ENCODE results near the gene TRIM62.

TRIM62 gene

DNA sequence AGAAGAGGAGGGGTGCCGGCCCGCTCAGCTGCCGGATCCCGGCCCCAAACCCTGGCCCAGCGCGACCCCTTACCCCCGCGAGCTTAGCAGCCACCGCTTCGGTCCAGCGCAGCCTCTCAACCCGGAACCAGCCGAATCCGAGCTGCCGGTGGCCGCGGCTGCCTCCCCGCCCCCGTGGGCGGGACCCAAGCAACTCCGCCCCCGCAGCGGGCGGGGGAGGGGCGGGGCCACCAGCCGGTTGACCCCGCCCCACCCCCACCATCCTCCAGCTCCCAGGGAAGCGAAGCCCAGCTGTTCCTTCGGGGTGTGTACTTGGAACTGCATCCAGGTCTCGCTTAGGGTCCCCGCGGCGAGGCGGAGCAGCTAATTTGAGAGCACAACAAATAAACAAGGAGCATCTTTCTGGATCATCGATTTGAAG lies at the start of gene TRIM62:
Gene TRIM62, minus strand, starts transcription at position 123 of the 421 bp plus-strand sequence. CDS start 611 bp downstream, outside the sequence.
- peak; percentile 83 for DNase-seq

- DNase-seq = no peak
These were observed 49.3 kb upstream of the TRIM62 start for GRCh38 chr1:33231166-33231565.

- no peak for DNase-seq
These were observed 47.2 kb upstream of the TRIM62 start for GRCh38 chr1:33228935-33229487.

DNA sequence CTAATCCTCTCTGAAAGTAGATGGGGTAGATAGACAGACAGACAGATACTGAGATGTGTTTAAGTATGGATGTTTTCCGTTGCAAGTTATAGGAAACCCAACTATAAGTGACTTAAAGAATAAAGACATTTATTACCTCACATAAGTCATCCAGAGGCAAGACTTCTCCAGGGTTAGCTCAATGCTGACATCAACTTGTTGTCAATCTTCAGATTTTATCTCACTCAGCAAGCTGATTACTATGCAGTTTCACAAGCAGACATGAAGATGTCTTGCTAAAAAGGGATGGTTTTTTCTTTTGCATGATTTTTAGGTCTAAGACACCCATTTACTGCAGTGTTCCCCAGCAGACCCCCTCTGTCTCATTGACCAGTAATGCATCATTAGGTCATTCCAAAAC lies 43.7 kb upstream of the TRIM62 start:
- no peak for DNase-seq

GRCh38 chr1:33224166-33224707 lies 42.4 kb upstream of the TRIM62 start:
- DNase-seq = no peak

DNA sequence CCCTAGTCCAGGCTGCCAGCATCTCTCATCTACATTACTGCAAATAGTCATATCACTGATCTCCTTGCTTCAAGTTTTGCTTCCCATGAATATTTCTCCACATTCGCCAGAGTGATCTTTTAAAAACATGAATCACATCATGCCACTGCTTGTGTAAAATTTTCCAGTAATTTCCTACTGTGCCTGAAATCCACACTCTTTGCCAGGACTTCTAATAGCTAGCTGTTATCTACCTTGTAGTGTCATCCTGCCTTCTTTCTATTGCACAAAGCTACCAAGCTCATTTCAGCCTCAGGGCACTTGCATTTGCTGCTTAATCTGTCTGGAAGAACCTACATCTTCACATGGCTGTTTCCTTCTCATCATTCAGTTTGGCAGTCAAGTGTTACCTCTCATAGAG lies 40.5 kb upstream of the TRIM62 start:
- no peak for DNase-seq

DNA sequence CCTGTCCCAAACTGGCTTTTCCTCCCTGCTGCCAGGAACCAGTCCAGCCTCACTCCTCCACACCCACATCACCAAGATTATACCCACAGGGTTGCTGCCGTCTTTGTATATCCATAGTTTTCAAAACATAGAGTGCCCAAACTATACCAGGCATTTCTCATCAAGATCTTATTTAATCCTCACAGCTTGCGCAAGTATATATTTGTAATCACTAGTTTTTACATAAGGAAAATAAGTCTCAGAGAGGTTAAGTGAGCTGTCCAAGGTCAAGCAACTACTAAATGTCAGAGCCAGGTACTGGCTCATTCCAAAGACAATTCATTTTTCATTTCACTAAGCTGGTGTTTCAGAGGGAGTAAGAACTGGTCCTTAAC lies 39.5 kb upstream of the TRIM62 start:
- DNase-seq = no peak

- DNase-seq = no peak
These were observed 39.0 kb upstream of the TRIM62 start for GRCh38 chr1:33220676-33221384.

- DNase-seq = no peak
These were observed 38.2 kb upstream of the TRIM62 start for GRCh38 chr1:33219886-33220661.

GRCh38 chr1:33211972-33212371 lies 30.1 kb upstream of the TRIM62 start:
- DNase-seq = no peak

GRCh38 chr1:33206340-33206739 lies 24.5 kb upstream of the TRIM62 start:
- DNase-seq = no peak

DNA sequence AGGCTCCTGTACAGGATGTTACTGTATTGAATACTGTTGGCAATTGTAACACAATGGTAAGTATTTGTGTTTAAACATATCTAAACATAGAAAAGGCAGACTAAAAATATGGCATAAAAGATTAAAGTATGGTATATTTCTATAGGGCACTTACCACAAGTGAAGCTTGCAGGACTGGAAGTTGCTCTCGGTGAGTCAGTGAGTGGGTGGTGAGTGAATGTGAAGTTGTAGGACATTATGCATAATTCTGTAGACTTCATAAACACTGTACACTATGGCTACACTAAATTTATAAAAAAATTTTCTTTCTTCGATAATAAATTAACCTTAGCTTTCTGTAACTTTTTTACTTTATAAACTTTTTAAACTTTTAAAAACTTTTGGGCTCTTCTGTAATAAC lies 13.7 kb upstream of the TRIM62 start:
- DNase-seq = no peak

GRCh38 chr1:33191731-33192275 lies 10.0 kb upstream of the TRIM62 start:
- DNase-seq = no peak

DNA sequence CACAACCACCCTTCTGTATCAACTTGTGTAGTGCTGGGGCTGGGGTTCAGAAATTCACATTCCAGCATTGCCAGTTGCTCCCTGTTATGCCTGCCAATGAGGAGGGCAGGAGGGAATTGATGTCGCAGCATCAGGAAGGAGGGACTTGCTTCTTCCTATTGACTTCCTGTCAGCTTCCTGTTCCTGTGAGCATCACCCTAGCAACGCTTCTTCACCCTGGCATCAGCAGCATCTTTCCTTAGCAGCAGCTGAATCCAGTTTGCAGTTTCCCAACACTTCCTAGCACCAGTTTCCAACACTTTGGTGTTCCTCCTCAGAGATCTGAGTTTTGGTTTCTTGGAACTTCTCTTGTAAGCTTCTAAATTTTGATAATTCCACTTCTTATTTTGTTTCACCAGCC lies 8.9 kb upstream of the TRIM62 start:
- no peak for DNase-seq

DNA sequence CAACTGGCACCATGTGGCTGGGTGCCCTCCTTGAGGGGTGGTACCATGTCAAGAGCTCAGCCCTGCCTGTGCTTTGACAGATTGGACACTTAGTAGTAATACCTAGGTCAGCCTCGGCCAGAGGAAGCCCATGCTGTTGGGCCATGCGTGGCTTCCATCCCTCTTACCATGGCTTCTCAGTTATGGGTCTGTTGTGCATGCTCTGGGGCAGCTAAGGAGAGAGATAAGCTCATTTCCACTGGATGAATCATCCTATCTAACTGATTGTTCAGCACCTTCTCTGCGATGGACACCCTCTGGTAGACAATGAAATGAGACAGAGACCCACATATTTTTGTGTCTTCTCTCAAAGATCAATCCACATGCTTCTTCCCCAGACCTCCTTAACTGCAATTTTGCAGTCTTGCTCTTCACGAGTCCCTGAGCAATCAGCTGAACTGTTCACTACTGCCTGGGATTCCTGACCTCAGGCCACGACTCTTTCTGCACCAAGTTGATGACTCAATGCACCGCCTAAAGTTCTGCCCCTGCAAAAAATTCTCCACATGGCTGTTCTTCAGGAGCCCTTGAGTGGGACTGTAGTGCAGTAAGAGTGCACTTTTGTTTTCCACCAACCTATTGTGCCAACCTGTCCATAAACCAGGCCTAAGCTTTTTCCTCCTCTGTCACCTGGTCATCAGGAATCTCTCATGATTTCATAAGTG lies 6.9 kb upstream of the TRIM62 start:
- DNase-seq = no peak

GRCh38 chr1:33186936-33187335 lies 5.1 kb upstream of the TRIM62 start:
- DNase-seq = no peak

DNA sequence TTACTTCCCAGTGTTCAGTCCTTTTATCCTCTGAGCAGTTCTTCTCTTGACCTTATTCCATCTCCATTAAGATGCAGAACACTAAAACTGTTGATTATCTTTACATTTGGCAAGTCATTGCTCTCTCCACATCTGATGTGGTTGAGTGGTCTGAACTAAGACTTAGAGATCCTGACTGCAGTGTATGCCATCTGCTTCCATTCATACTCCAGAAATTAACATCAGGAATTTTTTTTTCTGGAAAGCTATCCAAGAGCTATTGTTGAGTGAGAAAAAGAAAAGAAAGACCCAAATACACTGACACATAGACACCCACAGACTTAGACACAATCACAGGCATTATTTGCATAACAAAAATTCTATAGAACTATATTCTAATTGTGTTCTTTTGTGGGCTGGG lies 3.7 kb upstream of the TRIM62 start:
- DNase-seq = no peak

GRCh38 chr1:33183306-33183705 lies 1.5 kb upstream of the TRIM62 start:
- no peak for DNase-seq

DNA sequence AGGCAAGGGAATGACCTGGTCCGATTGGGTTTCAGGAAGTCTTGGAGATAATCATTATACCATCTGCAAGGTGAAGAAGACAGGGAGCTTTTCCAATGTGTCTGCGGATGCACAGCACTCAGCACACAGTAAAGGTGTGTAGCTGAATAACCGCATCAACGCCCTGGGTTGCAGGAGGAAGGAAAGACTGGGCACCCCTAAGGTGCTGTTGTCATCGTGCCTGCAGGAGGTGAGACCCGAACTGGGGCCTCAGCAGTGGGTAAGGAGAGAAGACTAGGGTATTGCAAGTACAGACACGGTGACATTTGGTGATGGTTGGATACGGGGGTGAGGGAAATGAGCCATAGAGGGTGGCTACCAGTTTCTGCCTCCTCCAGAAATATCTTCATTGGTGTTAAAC lies 1.1 kb upstream of the TRIM62 start:
- DNase-seq = no peak

- peak; percentile 10 for DNase-seq
These were observed 578 bp upstream of the TRIM62 start for GRCh38 chr1:33182401-33182841.

- DNase-seq = peak; percentile 91
These were observed 642 bp downstream of the TRIM62 start for GRCh38 chr1:33180911-33181890.
